ENCODE results near the gene GALM. TPM values are rescaled to one million over a fixed set of nuclear protein-coding genes. Genes with fewer than 3 reads are reported as not detected.
"Not testable (repeated sequence)": the region's sequence is repeated elsewhere in the genome, so short reads cannot be mapped to it uniquely, and the experiment has no call there.

Gene GALM
- total and polyA plus RNA-seq, 2 donors, result 12.7 to 16.8 TPM

GRCh38 chr2:38750011-38750890 lies 84.3 kb downstream of the GALM start:
- H3K4me1 ChIP-seq (ENCODE audit: insufficient read depth), result no peaks in the 10 kb centered on the region
- DNase-seq (ENCODE audit: extremely low spot score), result peak; percentile 49

GRCh38 chr2:38750891-38751595 lies 85.1 kb downstream of the GALM start, which contains the start of gene SRSF7:
Gene SRSF7, minus strand, starts transcription at chr2:38751361. Its CDS starts 105 bp downstream, at chr2:38751256.
- Histone ChIP-seq H3K36me3 (ENCODE audit: insufficient read depth) (peaks cover 8% of the 10 kb centered on the region), H3K4me3 (ENCODE audit: low read depth, low read length) (peak within 1 kb of the TSS; percentile 71), H3K27ac (ENCODE audit: low read depth) (peak within 1 kb of the TSS; percentile 98), H3K4me1 (ENCODE audit: insufficient read depth) (no peaks in the 10 kb centered on the region)
- WGBS, result under 1% methylated on average over 68 of the region's 68 CpGs
- peak; percentile 99 for DNase-seq (ENCODE audit: extremely low spot score)

More at GRCh38 chr2:38750011-38750890, 84.3 kb downstream of the GALM start:
- under 1% methylated on average over 59 of the region's 59 CpGs for WGBS
- H3K36me3 ChIP-seq (ENCODE audit: insufficient read depth), result peaks cover 8% of the 10 kb centered on the region
- H3K4me3 ChIP-seq (ENCODE audit: low read depth, low read length), result peak overlapping the region; percentile 71
- peak overlapping the region; percentile 98 for H3K27ac ChIP-seq (ENCODE audit: low read depth)

GRCh38 chr2:38751596-38752410 lies 85.9 kb downstream of the GALM start:
- 23% methylated on average over 18 of the region's 18 CpGs for WGBS
- Histone ChIP-seq H3K4me1 (ENCODE audit: insufficient read depth) (no peaks in the 10 kb centered on the region), H3K4me3 (ENCODE audit: low read depth, low read length) (peak overlapping the region; percentile 32), H3K36me3 (ENCODE audit: insufficient read depth) (peaks cover 5% of the 10 kb centered on the region), H3K27ac (ENCODE audit: low read depth) (peak overlapping the region; percentile 76)
- DNase-seq (ENCODE audit: extremely low spot score), result no peak

- no peak overlapping the region for H3K4me3 ChIP-seq (ENCODE audit: low read depth, low read length)
Observed at GRCh38 chr2:38754049-38754448, 88.1 kb downstream of the GALM start.

GRCh38 chr2:38754506-38754905 lies 88.6 kb downstream of the GALM start:
- H3K36me3 ChIP-seq (ENCODE audit: insufficient read depth), result no peaks in the 10 kb centered on the region
- no peak overlapping the region for H3K4me3 ChIP-seq (ENCODE audit: low read depth, low read length)
- H3K4me1 ChIP-seq (ENCODE audit: insufficient read depth), result no peaks in the 10 kb centered on the region
- no peak for DNase-seq (ENCODE audit: extremely low spot score)
- 70% methylated on average over 3 of the region's 3 CpGs for WGBS
- no peak overlapping the region for H3K27ac ChIP-seq (ENCODE audit: low read depth)

More at GRCh38 chr2:38754049-38754448, 88.1 kb downstream of the GALM start:
- no peak overlapping the region for H3K27ac ChIP-seq (ENCODE audit: low read depth)
- DNase-seq (ENCODE audit: extremely low spot score), result no peak
- no peaks in the 10 kb centered on the region for H3K36me3 ChIP-seq (ENCODE audit: insufficient read depth)
- no peaks in the 10 kb centered on the region for H3K4me1 ChIP-seq (ENCODE audit: insufficient read depth)

- H3K36me3 ChIP-seq (ENCODE audit: insufficient read depth); H3K4me1 ChIP-seq (ENCODE audit: insufficient read depth); H3K4me3 ChIP-seq (ENCODE audit: low read depth, low read length); DNase-seq (ENCODE audit: extremely low spot score); H3K27ac ChIP-seq (ENCODE audit: low read depth): not testable (repeated sequence)
- 96% methylated on average over 31 of the region's 31 CpGs for WGBS
Observed at GRCh38 chr2:38755891-38756290, 90.0 kb downstream of the GALM start.

- Histone ChIP-seq H3K36me3 (ENCODE audit: insufficient read depth) (no peaks in the 10 kb centered on the region), H3K27ac (ENCODE audit: low read depth) (no peak overlapping the region), H3K4me3 (ENCODE audit: low read depth, low read length) (no peak overlapping the region), H3K4me1 (ENCODE audit: insufficient read depth) (no peaks in the 10 kb centered on the region)
- 80% methylated on average over 2 of the region's 2 CpGs for WGBS
- no peak for DNase-seq (ENCODE audit: extremely low spot score)
Observed at GRCh38 chr2:38763228-38763627, 97.3 kb downstream of the GALM start.

GRCh38 chr2:38763728-38764127 lies 97.8 kb downstream of the GALM start:
- no peak overlapping the region for H3K4me3 ChIP-seq (ENCODE audit: low read depth, low read length)
- H3K36me3 ChIP-seq (ENCODE audit: insufficient read depth), result no peaks in the 10 kb centered on the region
- no peak for DNase-seq (ENCODE audit: extremely low spot score)
- 94% methylated on average over 4 of the region's 4 CpGs for WGBS
- no peaks in the 10 kb centered on the region for H3K4me1 ChIP-seq (ENCODE audit: insufficient read depth)
- H3K27ac ChIP-seq (ENCODE audit: low read depth), result no peak overlapping the region

- H3K4me3 ChIP-seq (ENCODE audit: low read depth, low read length), result no peak overlapping the region
- no peak overlapping the region for H3K27ac ChIP-seq (ENCODE audit: low read depth)
- no peaks in the 10 kb centered on the region for H3K4me1 ChIP-seq (ENCODE audit: insufficient read depth)
- WGBS, result 73% methylated on average over 4 of the region's 4 CpGs
- H3K36me3 ChIP-seq (ENCODE audit: insufficient read depth), result no peaks in the 10 kb centered on the region
- no peak for DNase-seq (ENCODE audit: extremely low spot score)
Observed at GRCh38 chr2:38765149-38765548, 99.2 kb downstream of the GALM start.

GRCh38 chr2:38765551-38765950 lies 99.6 kb downstream of the GALM start:
- H3K4me3 ChIP-seq (ENCODE audit: low read depth, low read length), result no peak overlapping the region
- no peak overlapping the region for H3K27ac ChIP-seq (ENCODE audit: low read depth)
- no peaks in the 10 kb centered on the region for H3K4me1 ChIP-seq (ENCODE audit: insufficient read depth)
- WGBS, result 87% methylated on average over 5 of the region's 5 CpGs
- H3K36me3 ChIP-seq (ENCODE audit: insufficient read depth), result no peaks in the 10 kb centered on the region
- DNase-seq (ENCODE audit: extremely low spot score), result no peak

GRCh38 chr2:38771632-38772031 lies 105.7 kb downstream of the GALM start:
- WGBS, result 61% methylated on average over 5 of the region's 5 CpGs
- Histone ChIP-seq H3K4me1 (ENCODE audit: insufficient read depth) (no peaks in the 10 kb centered on the region), H3K4me3 (ENCODE audit: low read depth, low read length) (no peak overlapping the region), H3K27ac (ENCODE audit: low read depth) (no peak overlapping the region), H3K36me3 (ENCODE audit: insufficient read depth) (no peaks in the 10 kb centered on the region)
- DNase-seq (ENCODE audit: extremely low spot score), result no peak

GRCh38 chr2:38775097-38775920 lies 109.4 kb downstream of the GALM start:
- Histone ChIP-seq H3K4me3 (ENCODE audit: low read depth, low read length) (no peak overlapping the region), H3K4me1 (ENCODE audit: insufficient read depth) (no peaks in the 10 kb centered on the region), H3K36me3 (ENCODE audit: insufficient read depth) (no peaks in the 10 kb centered on the region), H3K27ac (ENCODE audit: low read depth) (no peak overlapping the region)
- DNase-seq (ENCODE audit: extremely low spot score), result no peak
- WGBS, result 80% methylated on average over 17 of the region's 17 CpGs

GRCh38 chr2:38775921-38776225 lies 110.0 kb downstream of the GALM start:
- Histone ChIP-seq H3K4me1 (ENCODE audit: insufficient read depth) (no peaks in the 10 kb centered on the region), H3K36me3 (ENCODE audit: insufficient read depth) (peaks cover 3% of the 10 kb centered on the region), H3K27ac (ENCODE audit: low read depth) (no peak overlapping the region), H3K4me3 (ENCODE audit: low read depth, low read length) (no peak overlapping the region)
- 24% methylated on average over 7 of the region's 7 CpGs for WGBS
- DNase-seq (ENCODE audit: extremely low spot score), result no peak
